ENCODE results near the gene DOCK4.
A peak's percentile ranks its signal among the peaks of the same experiment; 100 is the strongest.

DOCK4 gene

DNA sequence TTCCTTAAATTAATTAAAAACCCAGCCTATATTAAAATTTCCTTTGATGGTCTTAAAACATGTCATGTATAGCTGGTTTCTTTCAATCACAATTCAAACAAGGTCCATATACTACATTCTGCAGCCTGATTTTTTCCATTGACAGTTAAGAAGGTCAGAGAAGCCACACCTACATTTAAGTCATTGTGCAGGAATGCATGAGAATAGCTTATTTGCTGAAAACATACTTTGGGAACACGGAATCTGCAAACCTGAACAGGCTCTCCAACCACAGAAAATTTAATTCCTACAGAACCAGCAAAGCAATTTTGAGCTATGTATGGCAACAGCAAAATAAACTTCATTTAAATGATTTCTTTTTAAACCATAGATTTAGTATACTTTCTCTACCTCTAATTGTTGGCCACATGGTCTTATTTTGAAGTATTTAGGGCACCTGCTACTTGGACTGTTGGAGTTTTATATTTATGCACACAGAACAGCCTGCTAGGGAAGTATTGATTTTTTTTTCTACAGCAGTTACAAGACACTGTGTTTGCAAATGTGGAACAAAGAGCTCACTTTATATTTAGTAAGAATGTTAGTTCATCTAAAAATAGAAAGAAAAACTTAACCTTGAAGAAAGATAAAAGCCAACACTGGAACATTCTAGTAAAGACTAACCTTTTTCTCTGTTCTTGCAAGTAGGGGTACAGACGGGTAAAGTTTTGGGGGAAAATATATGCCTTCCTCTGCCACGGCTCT, 403.0 kb downstream of the DOCK4 start:
- H3K18ac ChIP-seq (ENCODE audit: low read depth in 1 of 2, low read length in 2 of 2) = no peak overlapping the region
- H4K8ac ChIP-seq (ENCODE audit: low read length) = no peak overlapping the region
- no peak overlapping the region for H2AFZ ChIP-seq (ENCODE audit: low read depth, low read length)
- H3K79me1 ChIP-seq (replicated peaks; ENCODE audit: low read length, poor library complexity, severe bottlenecking) = peaks cover 3% of the 10 kb centered on the region
- H2AK5ac ChIP-seq (ENCODE audit: low read length, severe bottlenecking) = no peak overlapping the region
- peaks cover 25% of the 10 kb centered on the region for H3K9me3 ChIP-seq (ENCODE audit: control insufficient read depth, low read length)
- peak overlapping the region; percentile 84 for H3K27ac ChIP-seq (ENCODE audit: low read length, poor library complexity, severe bottlenecking)
- no peak overlapping the region for H3K14ac ChIP-seq (ENCODE audit: low read length in 2 of 2)
- peaks cover 4 to 7% of the 10 kb centered on the region in 2 experiments for H3K36me3 ChIP-seq (ENCODE audit: control insufficient read depth in 1 of 2, insufficient read depth in 2 of 2, low read depth in 1 of 2, low read length in 2 of 2)
- H3K27me3 ChIP-seq (ENCODE audit: control insufficient read depth in 1 of 2, insufficient read depth in 1 of 2, low read length in 2 of 2) = no peaks in the 10 kb centered on the region
- DNase-seq = peak; percentile 8
- H3K9ac ChIP-seq (ENCODE audit: low read length) = no peak overlapping the region
- no peak overlapping the region for H2BK120ac ChIP-seq (ENCODE audit: low read depth, low read length)
- no peak overlapping the region for H2BK15ac ChIP-seq (ENCODE audit: low read depth, poor library complexity, severe bottlenecking)
- H3K4ac ChIP-seq (ENCODE audit: low read depth in 1 of 2, low read length in 2 of 2) = no peak overlapping the region
- H3K23ac ChIP-seq (ENCODE audit: low read length in 2 of 2) = no peak overlapping the region
- no peak overlapping the region for H3K4me3 ChIP-seq (ENCODE audit: insufficient read depth in 1 of 2, low read depth in 1 of 2, low read length in 2 of 2)
- H2BK12ac ChIP-seq (ENCODE audit: low read length in 2 of 2) = no peak overlapping the region
- H4K91ac ChIP-seq (ENCODE audit: low read length) = no peak overlapping the region
- H3K4me2 ChIP-seq (ENCODE audit: low read length, poor library complexity, severe bottlenecking) = no peak overlapping the region
- no peak overlapping the region for H2BK5ac ChIP-seq (ENCODE audit: low read depth, low read length, poor library complexity, severe bottlenecking)
- peaks cover 2% of the 10 kb centered on the region for H3K4me1 ChIP-seq (ENCODE audit: control insufficient read depth, insufficient read depth, low read depth, low read length)
- WGBS = 27% methylated on average over 1 of the region's 3 CpGs

DNA sequence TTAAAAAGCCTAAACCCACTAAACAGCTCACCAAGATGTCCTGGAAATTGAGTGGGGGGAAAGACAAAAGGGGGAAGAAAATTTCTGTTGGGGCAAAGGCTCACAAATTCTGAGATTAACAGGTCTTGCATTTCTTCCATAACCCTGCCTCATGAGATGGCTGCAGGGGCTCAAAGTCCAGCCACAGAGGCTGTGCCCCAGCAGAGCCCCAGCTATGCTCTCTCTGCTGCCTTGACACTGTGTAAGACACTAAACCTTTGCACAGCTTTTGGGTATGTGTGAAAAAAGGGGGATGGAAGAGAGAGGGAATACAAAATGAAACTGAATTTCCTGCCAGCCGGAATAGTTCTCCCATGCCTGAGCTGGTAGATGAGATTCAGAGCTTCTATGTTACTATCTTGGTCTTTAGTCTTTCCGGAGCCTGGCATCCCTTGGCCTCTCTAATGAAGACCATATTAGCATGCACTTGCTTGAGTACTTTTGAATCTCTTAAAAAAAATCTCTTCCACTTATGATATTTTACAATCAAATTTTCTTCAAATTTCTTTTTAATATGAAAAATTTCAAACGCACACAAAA, 403.9 kb downstream of the DOCK4 start:
- peaks cover 0 to 11% of the 10 kb centered on the region in 2 experiments for H3K36me3 ChIP-seq (ENCODE audit: control insufficient read depth in 1 of 2, insufficient read depth in 2 of 2, low read depth in 1 of 2, low read length in 2 of 2)
- H2BK120ac ChIP-seq (ENCODE audit: low read depth, low read length) = no peak overlapping the region
- peaks cover 4% of the 10 kb centered on the region for H3K79me1 ChIP-seq (replicated peaks; ENCODE audit: low read length, poor library complexity, severe bottlenecking)
- H3K27ac ChIP-seq (ENCODE audit: low read length, poor library complexity, severe bottlenecking) = no peak overlapping the region
- H4K8ac ChIP-seq (ENCODE audit: low read length) = no peak overlapping the region
- peaks cover 2% of the 10 kb centered on the region for H3K4me1 ChIP-seq (ENCODE audit: control insufficient read depth, insufficient read depth, low read depth, low read length)
- peaks cover 34% of the 10 kb centered on the region for H3K9me3 ChIP-seq (ENCODE audit: control insufficient read depth, low read length)
- H3K23ac ChIP-seq (ENCODE audit: low read length in 2 of 2) = no peak overlapping the region
- no peak overlapping the region for H3K4me2 ChIP-seq (ENCODE audit: low read length, poor library complexity, severe bottlenecking)
- H2BK15ac ChIP-seq (ENCODE audit: low read depth, poor library complexity, severe bottlenecking) = no peak overlapping the region
- WGBS = 97% methylated on average over 3 of the region's 3 CpGs
- H4K91ac ChIP-seq (ENCODE audit: low read length) = no peak overlapping the region
- DNase-seq = no peak
- H3K4ac ChIP-seq (ENCODE audit: low read depth in 1 of 2, low read length in 2 of 2) = no peak overlapping the region
- H3K14ac ChIP-seq (ENCODE audit: low read length in 2 of 2) = no peak overlapping the region
- H3K4me3 ChIP-seq (ENCODE audit: insufficient read depth in 1 of 2, low read depth in 1 of 2, low read length in 2 of 2) = no peak overlapping the region
- no peak overlapping the region for H3K18ac ChIP-seq (ENCODE audit: low read depth in 1 of 2, low read length in 2 of 2)
- H2BK5ac ChIP-seq (ENCODE audit: low read depth, low read length, poor library complexity, severe bottlenecking) = no peak overlapping the region
- H2AK5ac ChIP-seq (ENCODE audit: low read length, severe bottlenecking) = no peak overlapping the region
- H3K27me3 ChIP-seq (ENCODE audit: control insufficient read depth in 1 of 2, insufficient read depth in 1 of 2, low read length in 2 of 2) = no peaks in the 10 kb centered on the region
- H2BK12ac ChIP-seq (ENCODE audit: low read length in 2 of 2) = no peak overlapping the region
- no peak overlapping the region for H2AFZ ChIP-seq (ENCODE audit: low read depth, low read length)
- no peak overlapping the region for H3K9ac ChIP-seq (ENCODE audit: low read length)

DNA sequence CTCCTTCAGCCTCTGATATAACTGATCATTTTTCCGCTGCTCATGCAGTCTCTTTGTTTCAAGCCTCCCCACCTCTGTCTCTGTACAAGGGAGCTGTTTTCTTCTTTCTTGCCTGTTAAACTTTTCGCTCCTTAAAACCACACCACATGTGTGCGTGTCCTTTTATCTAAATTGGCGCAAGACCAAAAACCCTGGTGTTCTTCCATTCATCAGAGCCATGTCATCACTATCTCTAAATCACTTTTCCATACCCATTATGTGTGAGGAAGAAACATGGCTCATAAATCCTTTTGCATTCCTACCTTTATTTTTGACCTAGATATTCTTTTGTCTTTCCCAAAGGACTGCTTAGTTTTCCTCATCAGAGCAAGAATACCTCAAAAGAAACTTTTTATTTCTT, 404.9 kb downstream of the DOCK4 start:
- Histone ChIP-seq H2BK12ac (ENCODE audit: low read length in 2 of 2) (no peak overlapping the region), H3K9me3 (ENCODE audit: control insufficient read depth, low read length) (peaks cover 44% of the 10 kb centered on the region), H2AFZ (ENCODE audit: low read depth, low read length) (no peak overlapping the region), H3K27ac (ENCODE audit: low read length, poor library complexity, severe bottlenecking) (no peak overlapping the region), H3K18ac (ENCODE audit: low read depth in 1 of 2, low read length in 2 of 2) (no peak overlapping the region), H2BK120ac (ENCODE audit: low read depth, low read length) (no peak overlapping the region), H3K14ac (ENCODE audit: low read length in 2 of 2) (no peak overlapping the region), H3K27me3 (ENCODE audit: control insufficient read depth in 1 of 2, insufficient read depth in 1 of 2, low read length in 2 of 2) (no peaks in the 10 kb centered on the region), H3K36me3 (ENCODE audit: control insufficient read depth in 1 of 2, insufficient read depth in 2 of 2, low read depth in 1 of 2, low read length in 2 of 2) (peaks cover 0 to 14% of the 10 kb centered on the region in 2 experiments), H3K4me1 (ENCODE audit: control insufficient read depth, insufficient read depth, low read depth, low read length) (peaks cover 2% of the 10 kb centered on the region), H3K79me1 (replicated peaks; ENCODE audit: low read length, poor library complexity, severe bottlenecking) (peaks cover 4% of the 10 kb centered on the region), H3K4me3 (ENCODE audit: insufficient read depth in 1 of 2, low read depth in 1 of 2, low read length in 2 of 2) (no peak overlapping the region), H2BK5ac (ENCODE audit: low read depth, low read length, poor library complexity, severe bottlenecking) (no peak overlapping the region), H2BK15ac (ENCODE audit: low read depth, poor library complexity, severe bottlenecking) (no peak overlapping the region), H2AK5ac (ENCODE audit: low read length, severe bottlenecking) (no peak overlapping the region), H3K4ac (ENCODE audit: low read depth in 1 of 2, low read length in 2 of 2) (no peak overlapping the region), H3K9ac (ENCODE audit: low read length) (no peak overlapping the region), H4K8ac (ENCODE audit: low read length) (no peak overlapping the region), H3K23ac (ENCODE audit: low read length in 2 of 2) (no peak overlapping the region), H3K4me2 (ENCODE audit: low read length, poor library complexity, severe bottlenecking) (no peak overlapping the region), H4K91ac (ENCODE audit: low read length) (no peak overlapping the region)
- 95% methylated on average over 4 of the region's 4 CpGs for WGBS
- no peak for DNase-seq

DNA sequence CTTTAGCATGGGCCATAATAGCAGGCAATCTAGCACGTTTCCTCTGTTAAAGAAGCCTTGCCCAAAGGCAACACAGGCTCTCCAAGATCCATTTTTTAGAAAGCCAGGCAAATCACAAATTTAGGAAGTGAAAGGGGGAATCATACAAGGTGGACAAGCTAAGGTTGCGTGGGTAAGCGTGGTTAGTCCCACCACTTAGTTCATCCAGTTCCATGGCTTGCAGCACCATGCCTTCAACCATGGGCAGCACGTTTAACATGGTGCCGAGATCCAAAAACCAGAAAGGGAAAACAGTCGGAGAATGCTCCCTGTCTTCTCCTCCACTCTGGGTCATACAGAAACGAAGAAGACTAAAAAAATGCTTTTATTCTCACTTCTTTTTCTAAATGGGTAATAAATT, 409.5 kb downstream of the DOCK4 start:
- H2BK12ac ChIP-seq (ENCODE audit: low read length in 2 of 2) = no peak overlapping the region
- no peak overlapping the region for H2AK5ac ChIP-seq (ENCODE audit: low read length, severe bottlenecking)
- no peak overlapping the region for H3K9ac ChIP-seq (ENCODE audit: low read length)
- H3K14ac ChIP-seq (ENCODE audit: low read length in 2 of 2) = no peak overlapping the region
- H4K8ac ChIP-seq (ENCODE audit: low read length) = no peak overlapping the region
- peak; percentile 20 for DNase-seq
- no peaks in the 10 kb centered on the region for H3K27me3 ChIP-seq (ENCODE audit: control insufficient read depth in 1 of 2, insufficient read depth in 1 of 2, low read length in 2 of 2)
- H3K36me3 ChIP-seq (ENCODE audit: control insufficient read depth in 1 of 2, insufficient read depth in 2 of 2, low read depth in 1 of 2, low read length in 2 of 2) = peaks cover 3 to 26% of the 10 kb centered on the region in 2 experiments
- WGBS = 86% methylated on average over 7 of the region's 7 CpGs
- H3K9me3 ChIP-seq (ENCODE audit: control insufficient read depth, low read length) = peaks cover 60% of the 10 kb centered on the region
- H3K4ac ChIP-seq (ENCODE audit: low read depth in 1 of 2, low read length in 2 of 2) = no peak overlapping the region
- peaks cover 3% of the 10 kb centered on the region for H3K79me1 ChIP-seq (replicated peaks; ENCODE audit: low read length, poor library complexity, severe bottlenecking)
- no peak overlapping the region for H3K27ac ChIP-seq (ENCODE audit: low read length, poor library complexity, severe bottlenecking)
- no peak overlapping the region for H2BK120ac ChIP-seq (ENCODE audit: low read depth, low read length)
- H3K23ac ChIP-seq (ENCODE audit: low read length in 2 of 2) = no peak overlapping the region
- no peak overlapping the region for H2BK15ac ChIP-seq (ENCODE audit: low read depth, poor library complexity, severe bottlenecking)
- H3K4me2 ChIP-seq (ENCODE audit: low read length, poor library complexity, severe bottlenecking) = no peak overlapping the region
- no peak overlapping the region for H2BK5ac ChIP-seq (ENCODE audit: low read depth, low read length, poor library complexity, severe bottlenecking)
- no peaks in the 10 kb centered on the region for H3K4me1 ChIP-seq (ENCODE audit: control insufficient read depth, insufficient read depth, low read depth, low read length)
- H2AFZ ChIP-seq (ENCODE audit: low read depth, low read length) = no peak overlapping the region
- no peak overlapping the region for H4K91ac ChIP-seq (ENCODE audit: low read length)
- no peak overlapping the region for H3K18ac ChIP-seq (ENCODE audit: low read depth in 1 of 2, low read length in 2 of 2)
- peak overlapping the region in 1 of 2 experiments; percentile 23 for H3K4me3 ChIP-seq (ENCODE audit: insufficient read depth in 1 of 2, low read depth in 1 of 2, low read length in 2 of 2)
